Right cardiac atrium (tissue), 5 donors: ENCODE data around the gene BAIAP2L2. TPM values are rescaled to one million over a fixed set of nuclear protein-coding genes. Genes with fewer than 3 reads are reported as not detected.

Experiments used
- ATAC-seq, 2 donors: fragments of 200-7000 bp; cut with Tn5 transposase; one replicate each; pipeline versions ENCODE4 v1.8.0 to v1.9.1; 2020; ENCODE audit warnings: moderate library complexity in 2 of 2, mild to moderate bottlenecking in 1 of 2
- DNase-seq, 3 donors: peaks; one replicate each; pipeline ENCODE4 v3.0.0-alpha.2; 2020
- H3K27ac ChIP-seq: one replicate; pipeline ENCODE4 v1.5.1; 2013; ENCODE audit warnings: mild to moderate bottlenecking, low read length, control low read depth, moderate library complexity
- H3K27me3 ChIP-seq: one replicate; pipeline ENCODE4 v1.6.1; 2013; ENCODE audit not compliant: control insufficient read depth, insufficient read depth
- H3K4me1 ChIP-seq: one replicate; pipeline ENCODE4 v1.6.1; 2013; ENCODE audit warnings: low read length; ENCODE audit not compliant: control insufficient read depth, insufficient read depth
- H3K4me3 ChIP-seq: one replicate; pipeline ENCODE4 v1.5.1; 2013; ENCODE audit warnings: low read length, control low read depth
- H3K9me3 ChIP-seq: one replicate; pipeline ENCODE4 v1.6.1; 2013; ENCODE audit warnings: low read length; ENCODE audit not compliant: control insufficient read depth
- WGBS: extraction: QIAGEN DNeasy Blood & Tissue Kit; methylation state at CpG from one replicate; pipeline ENCODE4 v1.1.7; 2013; 5-methylcytosine and 5-hydroxymethylcytosine counted together
- intact Hi-C, 4 donors: fragments of 100-400 bp; cut with DNase I; formaldehyde crosslinking; loops; one replicate each; pipeline versions ENCODE4 v1.11.0 to v1.14.0; 2022 to 2023
- polyA plus RNA-seq: library from polyadenylated mRNA; stranded (reverse); fragments of 200-250 nt; gene quantifications from one replicate; pipeline ENCODE4 v1.2.3, GENCODE V29; 2013
- total RNA-seq, 4 donors: library from RNA; stranded (reverse); fragmentation: NEBNext Ultra II Directional; extraction: Animal tissue kit (Norgen Biotek cat#: 25700); gene quantifications; one replicate each; pipeline ENCODE4 v1.2.1, GENCODE V29; 2021
- donor health status: healthy with polysubstance abuse.
- donor health status: DM: no; HTN: yes; CAD: no.
- donor health status: DM: no; HTN: no; CAD: no.
- donor health status: DM: no; HTN: yes; CAD: no; lungs with severe emphysema.
- donor health status: DM: yes; HTN: yes; CAD: no.

Gene BAIAP2L2
- total and polyA plus RNA-seq, 5 donors, result 0.17 to 0.53 (median 0.20) TPM; not detected in 2

DNA sequence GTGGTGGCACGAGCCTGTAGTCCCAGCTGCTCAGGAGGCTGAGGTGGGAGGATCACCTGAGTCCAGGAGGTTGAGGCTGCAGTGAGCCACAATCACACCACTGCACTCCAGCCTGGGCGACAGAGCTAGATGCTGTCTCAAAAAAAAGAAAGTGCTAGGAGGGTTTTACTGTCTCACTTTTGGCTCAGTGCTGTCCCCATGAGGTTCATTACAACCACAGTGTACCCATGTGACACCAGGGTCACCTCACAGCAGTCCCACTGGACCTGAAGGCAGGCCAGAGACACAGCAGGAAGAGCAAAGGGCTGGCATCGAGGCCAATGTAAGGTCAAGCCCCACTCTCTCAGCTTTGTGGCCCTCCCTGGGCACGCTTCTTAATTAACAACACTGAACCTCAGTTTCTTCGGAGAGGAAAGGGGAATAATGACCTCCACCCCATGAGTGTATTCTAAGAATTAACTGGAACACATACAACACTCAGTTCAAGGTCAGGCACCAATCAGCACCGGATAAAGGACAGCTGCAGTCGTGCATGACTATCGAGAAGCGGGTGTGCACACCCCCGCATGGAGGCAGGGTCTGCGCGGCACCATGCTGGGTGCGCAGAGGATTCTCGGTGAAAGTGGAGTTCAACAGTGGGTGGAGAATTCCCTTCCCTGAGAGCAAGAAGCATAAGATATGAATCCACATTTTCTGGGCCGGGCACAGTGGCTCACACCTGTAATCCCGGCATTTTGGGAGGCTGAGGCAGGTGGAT is 30.9 kb upstream of the BAIAP2L2 start:
- Histone ChIP-seq H3K4me3 (no peak overlapping the region), H3K9me3 (no peaks in the 10 kb centered on the region), H3K27me3 (no peaks in the 10 kb centered on the region), H3K27ac (no peak overlapping the region), H3K4me1 (no peaks in the 10 kb centered on the region)
- 93% methylated on average over 16 of the region's 16 CpGs for WGBS
- ATAC-seq, result no peak
- no peak for DNase-seq
- intact Hi-C loops, result no loop called here

DNA sequence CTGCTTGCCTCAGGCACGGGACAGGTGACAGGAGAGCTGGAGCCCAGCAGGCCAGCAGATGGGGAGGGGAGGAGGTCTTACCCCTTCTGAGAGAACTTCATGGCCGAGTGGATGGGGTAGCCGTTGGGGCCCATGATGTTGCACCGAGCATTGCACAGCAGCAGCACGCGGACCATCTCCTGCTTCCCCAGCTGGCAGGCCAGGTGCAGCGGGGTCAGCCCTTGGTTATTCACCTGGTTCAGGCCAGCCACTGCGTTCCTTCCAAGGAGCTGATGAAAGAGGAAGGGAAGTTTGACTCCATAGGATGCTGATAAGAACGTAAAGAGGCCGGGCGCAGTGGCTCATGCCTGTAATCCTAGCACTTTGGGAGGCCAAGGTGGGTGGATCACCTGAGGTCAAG is 29.4 kb upstream of the BAIAP2L2 start:
- no peak for ATAC-seq
- no peak overlapping the region for H3K4me3 ChIP-seq
- 92% methylated on average over 11 of the region's 11 CpGs for whole genome bisulfite sequencing
- H3K27me3 ChIP-seq, result no peaks in the 10 kb centered on the region
- H3K4me1 ChIP-seq, result no peaks in the 10 kb centered on the region
- H3K27ac ChIP-seq, result no peak overlapping the region
- H3K9me3 ChIP-seq, result no peaks in the 10 kb centered on the region
- intact Hi-C loops, result no loop called here
- DNase-seq, result no peak

DNA sequence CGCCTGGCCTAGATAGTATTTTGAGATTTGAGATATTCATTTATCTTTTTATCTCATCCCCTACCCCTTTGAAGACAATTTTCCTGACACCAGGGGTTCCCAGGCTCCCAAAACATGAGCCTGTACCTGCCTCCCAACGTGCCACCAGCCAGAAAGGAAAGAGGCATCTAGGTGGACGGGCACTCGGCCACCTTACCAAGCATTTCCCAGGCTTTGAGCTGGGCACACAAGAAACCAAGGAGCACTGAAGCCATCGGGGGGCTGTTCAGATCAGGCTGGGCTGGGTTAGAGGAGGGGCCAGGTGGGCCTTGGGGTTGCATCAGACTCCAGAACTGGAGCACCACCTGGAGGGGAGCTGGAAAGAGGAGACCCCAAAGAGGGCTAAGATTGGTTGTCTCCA is 28.5 kb upstream of the BAIAP2L2 start:
- Histone ChIP-seq H3K27ac (no peak overlapping the region), H3K4me3 (no peak overlapping the region), H3K9me3 (no peaks in the 10 kb centered on the region), H3K27me3 (no peaks in the 10 kb centered on the region), H3K4me1 (no peaks in the 10 kb centered on the region)
- intact Hi-C loops, result no loop called here
- ATAC-seq, result no peak
- no peak for DNase-seq
- WGBS, result 87% methylated on average over 5 of the region's 5 CpGs

DNA sequence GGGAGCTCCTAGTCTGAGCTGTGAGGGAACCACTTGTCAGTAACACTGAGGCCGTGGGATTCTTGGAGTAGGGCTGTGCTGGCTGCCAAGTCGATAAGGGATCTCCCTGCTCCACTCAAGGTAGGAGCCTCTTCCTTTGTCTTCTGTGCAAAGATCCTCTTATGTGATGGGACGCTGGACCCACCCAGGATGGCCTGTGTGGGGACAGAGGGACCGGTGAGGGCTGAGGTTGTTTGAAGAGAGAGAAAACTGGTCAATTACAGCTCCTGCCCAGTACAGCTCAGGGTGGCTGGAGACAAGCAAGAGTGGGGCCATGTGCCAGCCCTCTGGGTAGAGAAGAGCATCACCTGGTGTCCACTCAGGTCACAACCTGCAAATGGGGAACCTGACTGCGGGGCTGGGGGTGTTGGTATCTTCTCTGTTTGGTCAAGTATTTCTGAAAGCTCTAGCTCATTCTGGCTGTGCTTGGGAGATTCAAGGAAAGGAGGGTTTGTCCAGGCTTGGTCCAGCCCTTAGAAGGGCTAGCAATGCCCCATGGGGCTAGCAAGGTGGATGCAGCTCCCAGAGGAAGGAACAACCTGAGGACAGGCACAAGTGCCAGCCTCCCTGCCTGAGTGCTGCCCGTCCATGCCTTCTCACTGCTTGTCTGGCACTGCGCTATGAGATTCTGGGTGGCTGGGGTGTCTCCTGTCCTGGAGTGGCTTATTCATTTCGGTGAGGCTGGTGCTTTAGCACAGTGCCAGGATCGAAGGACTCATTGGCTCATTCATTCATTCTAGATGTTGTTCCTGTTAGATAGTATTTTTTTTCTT is 27.6 kb upstream of the BAIAP2L2 start:
- intact Hi-C loops, result no loop called here
- DNase-seq (no peak), ATAC-seq (no peak)
- Histone ChIP-seq H3K4me3 (no peak overlapping the region), H3K27ac (no peak overlapping the region), H3K27me3 (no peaks in the 10 kb centered on the region), H3K9me3 (no peaks in the 10 kb centered on the region), H3K4me1 (no peaks in the 10 kb centered on the region)
- 93% methylated on average over 9 of the region's 9 CpGs for WGBS

DNA sequence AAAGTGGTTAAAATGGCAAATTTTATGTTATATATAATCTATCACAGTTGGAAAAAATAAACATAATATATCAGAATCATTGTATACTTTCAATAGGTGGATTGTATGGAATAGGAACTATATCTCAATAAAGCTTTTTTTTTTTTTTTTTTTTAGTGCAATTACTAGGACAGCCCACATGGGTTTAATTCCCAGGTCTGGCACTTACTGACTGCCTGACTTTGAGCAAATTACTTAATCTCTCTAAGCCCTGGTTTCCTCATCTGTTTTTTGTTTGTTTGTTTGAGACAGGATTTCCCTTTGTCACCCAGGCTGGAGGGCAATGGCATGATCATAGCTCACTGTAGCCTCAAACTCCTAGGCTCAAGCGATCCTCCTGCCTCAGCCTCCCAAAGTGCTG is 26.1 kb upstream of the BAIAP2L2 start:
- intact Hi-C loops, result no loop called here
- ATAC-seq, result no peak
- no peaks in the 10 kb centered on the region for H3K9me3 ChIP-seq
- H3K27ac ChIP-seq, result no peak overlapping the region
- no peaks in the 10 kb centered on the region for H3K4me1 ChIP-seq
- DNase-seq, result no peak
- WGBS, result 96% methylated on average over 1 of the region's 1 CpG
- no peaks in the 10 kb centered on the region for H3K27me3 ChIP-seq
- no peak overlapping the region for H3K4me3 ChIP-seq

DNA sequence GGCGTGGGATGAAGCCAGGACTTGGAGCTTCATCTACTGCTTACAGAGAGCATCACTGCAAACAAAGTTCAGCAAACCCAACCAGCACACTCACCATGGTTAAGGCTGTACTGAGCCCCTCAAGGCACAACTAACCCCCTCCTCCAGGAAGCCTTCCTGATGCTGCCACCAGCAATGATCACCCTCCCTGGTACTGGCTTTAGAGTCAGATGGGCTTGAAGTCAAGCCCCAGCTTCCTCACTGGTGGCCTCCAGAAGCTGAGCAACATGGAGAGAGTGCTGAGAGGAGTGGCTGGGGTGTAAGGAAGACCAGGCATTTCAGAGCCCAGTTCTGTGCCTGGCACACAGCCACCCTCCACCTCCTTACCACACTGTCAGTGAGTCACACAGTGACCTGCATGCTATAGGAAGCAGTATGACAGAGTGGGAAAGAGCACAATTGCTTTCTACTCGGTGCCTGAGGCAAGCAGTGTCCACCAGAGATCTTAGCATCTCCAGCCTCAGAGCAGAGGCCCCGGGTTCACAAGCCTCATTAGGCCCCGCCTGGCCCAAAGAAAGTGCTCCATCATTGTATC is 24.7 kb upstream of the BAIAP2L2 start:
- H3K9me3 ChIP-seq, result no peaks in the 10 kb centered on the region
- H3K27me3 ChIP-seq, result no peaks in the 10 kb centered on the region
- DNase-seq (no peak), ATAC-seq (no peak)
- H3K4me3 ChIP-seq, result no peak overlapping the region
- WGBS, result 83% methylated on average over 4 of the region's 4 CpGs
- H3K4me1 ChIP-seq, result no peaks in the 10 kb centered on the region
- intact Hi-C loops, result no loop called here
- no peak overlapping the region for H3K27ac ChIP-seq

DNA sequence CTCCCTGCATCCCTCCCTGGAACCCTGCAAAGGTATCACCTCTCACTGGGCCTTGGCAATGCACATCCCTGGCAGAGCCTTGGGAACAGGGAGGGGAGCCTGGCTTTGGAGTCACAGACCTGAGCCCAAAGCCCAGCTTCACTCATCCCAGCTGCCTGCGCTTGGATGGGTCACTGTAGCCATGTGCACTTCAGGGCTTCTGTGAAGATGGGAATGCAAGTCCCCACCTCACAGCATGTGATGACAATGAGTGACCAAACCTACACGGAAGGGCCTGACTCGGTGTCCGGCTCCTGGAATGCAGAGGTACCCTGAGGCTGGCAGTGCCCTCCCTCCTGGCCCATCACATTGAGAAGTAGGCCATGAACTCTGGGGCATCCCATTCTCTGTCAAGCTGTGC is 22.8 kb upstream of the BAIAP2L2 start:
- no peak overlapping the region for H3K27ac ChIP-seq
- 94% methylated on average over 4 of the region's 4 CpGs for WGBS
- no peaks in the 10 kb centered on the region for H3K9me3 ChIP-seq
- no peak overlapping the region for H3K4me3 ChIP-seq
- ATAC-seq, result no peak
- no peak for DNase-seq
- intact Hi-C loops, result no loop called here
- H3K4me1 ChIP-seq, result no peaks in the 10 kb centered on the region
- H3K27me3 ChIP-seq, result no peaks in the 10 kb centered on the region

DNA sequence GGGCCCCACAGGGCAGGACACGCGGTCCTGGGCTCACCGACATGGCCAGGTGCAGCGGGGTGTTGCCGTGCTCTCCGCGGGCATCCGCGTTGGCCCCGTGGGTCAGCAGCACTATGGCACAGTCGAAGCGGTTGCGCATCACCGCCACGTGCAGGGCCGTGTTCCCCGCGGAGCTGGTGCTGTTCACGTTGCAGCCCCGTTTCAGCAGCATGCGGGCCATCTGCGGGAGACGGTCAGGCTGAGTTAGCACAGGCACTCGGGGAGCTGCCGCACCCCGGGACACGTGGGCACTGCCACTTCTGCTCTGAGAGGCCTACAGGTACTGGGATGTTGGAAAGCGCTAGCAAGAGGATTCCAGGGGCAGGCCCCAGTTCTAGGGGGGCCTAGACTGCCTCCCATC is 22.3 kb upstream of the BAIAP2L2 start:
- ATAC-seq, result no peak
- no peak overlapping the region for H3K27ac ChIP-seq
- DNase-seq, result no peak
- no peak overlapping the region for H3K4me3 ChIP-seq
- H3K27me3 ChIP-seq, result no peaks in the 10 kb centered on the region
- no peaks in the 10 kb centered on the region for H3K9me3 ChIP-seq
- intact Hi-C loops, result no loop called here
- WGBS, result 96% methylated on average over 28 of the region's 28 CpGs
- no peaks in the 10 kb centered on the region for H3K4me1 ChIP-seq

DNA sequence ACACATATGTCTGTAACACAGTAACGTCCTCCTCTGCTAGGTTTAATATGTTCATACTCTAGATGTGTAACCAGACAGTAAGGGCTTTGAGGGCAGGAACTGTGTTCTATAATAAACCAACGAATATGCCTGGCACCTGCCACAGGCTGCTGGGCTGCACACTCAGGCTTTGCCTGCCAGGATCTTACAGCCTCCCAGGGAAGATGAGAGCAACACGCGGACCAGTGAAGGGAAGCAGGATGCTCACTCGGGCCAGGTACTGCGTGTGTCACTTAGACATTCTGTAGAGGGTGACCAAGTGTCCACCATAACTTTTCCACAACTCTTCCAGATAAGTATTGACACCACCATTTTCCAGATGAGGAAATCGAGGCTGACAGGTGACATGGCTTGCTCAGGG is 21.7 kb upstream of the BAIAP2L2 start:
- Histone ChIP-seq H3K4me1 (no peaks in the 10 kb centered on the region), H3K9me3 (no peaks in the 10 kb centered on the region), H3K27ac (no peak overlapping the region), H3K4me3 (no peak overlapping the region), H3K27me3 (no peaks in the 10 kb centered on the region)
- ATAC-seq (no peak), DNase-seq (no peak)
- WGBS, result 91% methylated on average over 7 of the region's 7 CpGs
- intact Hi-C loops, result no loop called here

DNA sequence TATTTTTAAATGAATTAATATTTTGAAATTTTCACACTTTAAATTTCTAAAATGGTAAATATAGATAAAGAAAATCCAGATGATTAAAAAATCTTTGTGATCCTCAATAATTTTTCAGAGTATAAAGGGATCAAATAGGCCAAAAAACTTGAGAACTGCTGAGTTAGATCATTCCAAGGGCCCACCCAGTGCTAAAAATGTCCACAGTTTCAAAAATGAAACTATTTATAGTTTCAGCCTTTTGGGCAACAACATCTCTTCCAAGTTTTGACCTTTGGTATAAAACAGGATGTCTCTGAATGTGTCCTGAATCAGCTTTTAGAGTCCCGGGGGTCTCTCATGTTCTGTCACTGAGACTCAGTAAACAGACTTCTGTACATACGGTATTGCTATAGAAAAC is 20.9 kb upstream of the BAIAP2L2 start:
- 45% methylated on average over 2 of the region's 2 CpGs for WGBS
- ATAC-seq (no peak), DNase-seq (no peak)
- intact Hi-C loops, result no loop called here
- H3K27ac ChIP-seq, result no peak overlapping the region
- H3K27me3 ChIP-seq, result no peaks in the 10 kb centered on the region
- H3K4me3 ChIP-seq, result no peak overlapping the region
- H3K9me3 ChIP-seq, result no peaks in the 10 kb centered on the region
- H3K4me1 ChIP-seq, result no peaks in the 10 kb centered on the region

DNA sequence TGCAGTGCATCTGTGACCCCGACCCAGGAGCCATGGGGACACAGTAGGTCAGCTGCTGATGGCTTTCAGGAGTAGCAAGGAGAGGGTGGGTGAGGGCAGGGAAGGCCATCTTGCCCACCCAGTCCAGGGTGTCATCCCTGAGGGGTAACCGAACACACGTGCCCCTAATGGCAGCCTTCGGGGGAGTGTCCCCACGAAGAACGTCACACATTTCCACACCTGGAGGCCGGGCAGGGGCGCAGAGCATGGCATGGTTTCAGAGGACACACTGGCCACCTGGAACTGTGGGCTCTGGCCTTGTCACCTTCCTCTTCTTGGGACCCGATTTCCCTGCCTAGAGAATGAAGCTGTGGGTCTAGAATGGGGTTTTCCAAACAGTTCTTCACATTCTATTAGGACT is 19.4 kb upstream of the BAIAP2L2 start:
- H3K4me3 ChIP-seq, result no peak overlapping the region
- H3K4me1 ChIP-seq, result no peaks in the 10 kb centered on the region
- ATAC-seq, result no peak
- H3K27ac ChIP-seq, result no peak overlapping the region
- no peaks in the 10 kb centered on the region for H3K9me3 ChIP-seq
- WGBS, result 87% methylated on average over 9 of the region's 9 CpGs
- intact Hi-C loops, result no loop called here
- H3K27me3 ChIP-seq, result no peaks in the 10 kb centered on the region
- no peak for DNase-seq
